ENCODE measurements around the gene HOOK2. TPM values are rescaled to one million over a fixed set of nuclear protein-coding genes. Genes with fewer than 3 reads are reported as not detected.

The HOOK2 gene
- total RNA-seq, 1 donor from 2014 or later = 92.7 TPM

- Mint-ChIP-seq H3K4me1 (peaks cover 33% of the 10 kb centered on the region), H3K27ac (peak overlapping the region; percentile 98), H3K27me3 (ENCODE audit: low read depth) (no peaks in the 10 kb centered on the region), H3K4me3 (peak overlapping the region; percentile 93), H3K9me3 (no peaks in the 10 kb centered on the region), H3K36me3 (no peaks in the 10 kb centered on the region)
- TF ChIP-seq CTCF (IDR thresholded peaks at IDR 0.05; ENCODE audit: unreplicated experiment) = no peak
- DNase-seq (ENCODE audit: low spot score in 2 of 2, unreplicated experiment in 2 of 2) = no peak
These were observed 15.4 kb upstream of the HOOK2 start for GRCh38 chr19:12790628-12791344.

GRCh38 chr19:12789904-12790619 is 14.7 kb upstream of the HOOK2 start:
- Mint-ChIP-seq H3K4me1 (peaks cover 33% of the 10 kb centered on the region), H3K27ac (peak overlapping the region; percentile 98), H3K4me3 (peak overlapping the region; percentile 93), H3K9me3 (no peaks in the 10 kb centered on the region), H3K36me3 (no peaks in the 10 kb centered on the region), H3K27me3 (ENCODE audit: low read depth) (no peaks in the 10 kb centered on the region)
- peak; percentile 95 to 98 for DNase-seq (ENCODE audit: low spot score in 2 of 2, unreplicated experiment in 2 of 2)
- no peak for TF ChIP-seq CTCF (IDR thresholded peaks at IDR 0.05; ENCODE audit: unreplicated experiment)

GRCh38 chr19:12789098-12789903 is 13.9 kb upstream of the HOOK2 start:
- H3K4me1 Mint-ChIP-seq = peaks cover 32% of the 10 kb centered on the region
- H3K9me3 Mint-ChIP-seq = no peaks in the 10 kb centered on the region
- peak overlapping the region; percentile 99 for H3K27ac Mint-ChIP-seq
- no peaks in the 10 kb centered on the region for H3K27me3 Mint-ChIP-seq (ENCODE audit: low read depth)
- H3K36me3 Mint-ChIP-seq = no peaks in the 10 kb centered on the region
- peak overlapping the region; percentile 93 for H3K4me3 Mint-ChIP-seq
- TF ChIP-seq CTCF (IDR thresholded peaks at IDR 0.05; ENCODE audit: unreplicated experiment) = no peak
- DNase-seq (ENCODE audit: low spot score in 2 of 2, unreplicated experiment in 2 of 2) = no peak

DNA sequence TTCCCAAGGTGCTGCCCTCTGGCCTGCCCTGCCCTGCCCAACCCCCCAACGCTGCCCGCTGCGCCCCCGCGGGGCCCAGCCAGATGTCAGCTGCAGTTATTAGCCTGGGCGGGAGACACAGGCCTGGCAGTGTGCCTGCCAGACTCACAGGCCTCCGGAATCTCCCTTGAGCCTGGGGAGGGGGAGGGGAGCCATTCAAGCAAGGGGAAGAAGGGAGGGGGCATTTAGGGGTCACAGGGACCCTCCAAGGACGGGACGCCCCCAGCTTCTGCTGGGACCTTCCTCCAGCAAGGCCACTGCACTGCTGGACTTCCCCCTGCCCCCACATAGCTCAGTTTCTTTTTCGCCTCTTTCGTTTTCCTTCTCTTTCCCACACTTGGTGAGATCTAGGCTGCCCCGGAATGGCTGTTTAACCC is 13.3 kb upstream of the HOOK2 start:
- no peak for TF ChIP-seq CTCF (IDR thresholded peaks at IDR 0.05; ENCODE audit: unreplicated experiment)
- Mint-ChIP-seq H3K4me1 (peaks cover 29% of the 10 kb centered on the region), H3K27ac (peak overlapping the region; percentile 99), H3K4me3 (peak overlapping the region; percentile 70), H3K36me3 (no peaks in the 10 kb centered on the region), H3K27me3 (ENCODE audit: low read depth) (no peaks in the 10 kb centered on the region), H3K9me3 (no peaks in the 10 kb centered on the region)
- DNase-seq (ENCODE audit: low spot score in 2 of 2, unreplicated experiment in 2 of 2) = peak in 1 of 2 experiments; percentile 67

- Mint-ChIP-seq H3K27me3 (ENCODE audit: low read depth) (no peaks in the 10 kb centered on the region), H3K4me1 (peaks cover 32% of the 10 kb centered on the region), H3K27ac (peak overlapping the region; percentile 99), H3K36me3 (no peaks in the 10 kb centered on the region), H3K4me3 (peak overlapping the region; percentile 26), H3K9me3 (no peaks in the 10 kb centered on the region)
- no peak for TF ChIP-seq CTCF (IDR thresholded peaks at IDR 0.05; ENCODE audit: unreplicated experiment)
- no peak for DNase-seq (ENCODE audit: low spot score in 2 of 2, unreplicated experiment in 2 of 2)
These were observed 12.8 kb upstream of the HOOK2 start for GRCh38 chr19:12788042-12788681.
